ENCODE measurements around the gene GADD45B. TPM values are rescaled to one million over a fixed set of nuclear protein-coding genes. Genes with fewer than 3 reads are reported as not detected.

Gene GADD45B
- total RNA-seq, 2 experiments from 2014 or later: 59.2 to 61.4 TPM

DNA sequence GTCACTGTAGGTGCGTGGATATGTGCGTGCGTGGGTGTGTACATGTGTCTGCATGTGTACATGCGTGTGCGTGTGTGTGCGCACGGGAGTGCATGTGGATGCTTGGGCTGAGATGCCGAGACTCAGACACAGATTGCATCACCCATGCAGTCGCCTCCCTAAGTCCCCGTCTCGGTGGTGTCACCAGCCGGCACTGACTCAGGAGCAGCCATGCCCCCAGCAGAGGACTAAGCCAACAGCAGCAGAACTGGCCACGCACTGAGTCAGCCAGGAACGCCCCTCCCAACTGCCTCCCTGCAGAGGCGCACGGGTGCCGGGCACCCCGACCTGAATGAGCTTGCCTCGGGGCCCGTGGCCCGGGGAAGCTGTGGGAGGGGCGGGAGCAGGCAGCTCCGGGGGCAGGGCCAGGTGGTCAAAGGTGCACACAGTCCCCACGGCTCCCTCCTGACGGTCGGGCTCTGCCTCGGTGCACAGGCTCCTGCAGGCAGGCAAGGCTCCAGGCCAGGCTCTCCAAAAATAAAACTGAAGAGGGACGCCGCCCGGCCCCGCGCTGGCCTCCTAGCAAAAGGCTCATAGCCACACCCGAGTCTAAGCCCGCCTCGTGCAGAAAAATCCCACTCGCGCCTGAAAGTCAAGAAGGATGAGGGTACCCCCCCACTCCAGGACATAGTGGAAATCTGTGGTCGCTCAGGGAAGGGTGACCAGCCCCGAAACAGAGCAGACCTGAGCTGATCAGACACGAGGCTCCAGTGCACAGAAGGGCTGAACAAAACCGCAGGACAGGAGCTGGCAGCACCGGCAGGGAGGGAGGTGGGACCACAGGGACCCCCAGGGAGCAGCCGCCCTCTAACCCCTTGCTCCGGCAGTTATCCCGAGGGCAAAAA lies 49.2 kb downstream of the GADD45B start:
- DNase-seq (no peak), ATAC-seq (no peak)
- CTCF ChIA-PET: no interaction called here
- Mint-ChIP-seq H3K27ac (no peak overlapping the region), H3K4me1 (ENCODE audit: low read depth) (no peaks in the 10 kb centered on the region), H3K4me3 (no peak overlapping the region), H3K36me3 (ENCODE audit: low read depth) (no peaks in the 10 kb centered on the region), H3K9me3 (ENCODE audit: insufficient read depth) (no peaks in the 10 kb centered on the region), H3K27me3 (ENCODE audit: low read depth) (no peaks in the 10 kb centered on the region)
- POLR2A ChIA-PET: interaction anchor here (1.4 kb wide), 1 partner anchor 49 kb away, joined by 3 read pairs; the partner anchor contains the start of gene GADD45B

DNA sequence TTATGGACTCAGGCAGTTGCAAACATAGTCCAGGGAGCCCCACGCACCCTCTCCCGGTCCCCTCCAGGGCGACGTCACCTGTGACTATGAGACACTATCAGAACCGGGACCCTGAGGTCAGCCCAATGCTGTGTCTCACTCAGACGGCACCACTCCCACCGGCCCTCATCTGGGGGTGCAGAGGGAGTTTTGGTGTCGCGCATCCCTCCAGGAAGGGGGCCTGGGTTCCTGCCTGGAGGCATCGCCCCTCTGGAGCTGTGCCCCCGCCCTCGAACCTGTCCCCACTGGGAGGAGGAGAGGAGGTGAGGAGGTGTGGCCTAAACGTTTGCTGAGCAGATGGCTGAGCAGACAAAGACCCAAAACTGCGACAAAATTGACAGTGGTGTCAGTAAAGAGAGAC lies 51.2 kb downstream of the GADD45B start:
- ATAC-seq: no peak
- POLR2A ChIA-PET: no interaction called here
- Mint-ChIP-seq H3K4me1 (ENCODE audit: low read depth) (no peaks in the 10 kb centered on the region), H3K27ac (no peak overlapping the region), H3K9me3 (ENCODE audit: insufficient read depth) (no peaks in the 10 kb centered on the region), H3K27me3 (ENCODE audit: low read depth) (no peaks in the 10 kb centered on the region), H3K36me3 (ENCODE audit: low read depth) (no peaks in the 10 kb centered on the region), H3K4me3 (no peak overlapping the region)
- no peak for DNase-seq
- CTCF ChIA-PET: no interaction called here

DNA sequence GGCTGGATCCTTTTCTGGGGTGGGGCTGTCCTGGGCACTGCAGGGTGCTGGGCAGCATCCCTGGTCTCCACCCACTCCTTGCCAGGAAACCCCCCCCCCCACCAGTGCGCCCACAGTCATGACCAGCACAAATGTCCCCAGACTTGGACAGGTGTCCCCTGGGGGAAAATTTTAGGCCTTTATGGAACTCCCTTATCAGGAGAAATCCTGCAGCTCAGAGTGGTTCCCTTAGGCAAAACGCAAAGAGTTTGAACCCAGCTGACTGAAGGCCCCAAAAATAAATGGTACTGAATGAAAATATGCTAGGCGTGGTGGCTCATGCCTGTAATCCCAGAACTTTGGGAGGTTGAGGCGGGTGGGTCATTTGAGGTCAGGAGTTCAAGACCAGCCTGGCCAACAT lies 51.8 kb downstream of the GADD45B start:
- no peaks in the 10 kb centered on the region for H3K9me3 Mint-ChIP-seq (ENCODE audit: insufficient read depth)
- H3K4me3 Mint-ChIP-seq: no peak overlapping the region
- no peaks in the 10 kb centered on the region for H3K36me3 Mint-ChIP-seq (ENCODE audit: low read depth)
- ATAC-seq (no peak), DNase-seq (no peak)
- H3K27ac Mint-ChIP-seq: no peak overlapping the region
- POLR2A ChIA-PET: no interaction called here
- CTCF ChIA-PET: interaction anchor here (1.3 kb wide), 1 partner anchor 87 kb away, joined by 3 read pairs; no protein-coding TSS in a partner anchor
- no peaks in the 10 kb centered on the region for H3K27me3 Mint-ChIP-seq (ENCODE audit: low read depth)
- peaks cover 3% of the 10 kb centered on the region for H3K4me1 Mint-ChIP-seq (ENCODE audit: low read depth)

Small RNA genes lying within 50 kb of the gene (microRNA-seq; reads per million reads assigned to microRNA genes)
- 4.0 reads per million for gene MIR7108

Other genes starting within 250 kb of the GADD45B start
- gene PLEKHJ1, start 239.8 kb upstream of the GADD45B start, total RNA-seq: 10 to 100 TPM; 78.0 to 79.9 TPM
- gene SF3A2, start 239.3 kb upstream of the GADD45B start, total RNA-seq: 100 to 1,000 TPM; 157 to 163 TPM
- gene AMH, start 226.8 kb upstream of the GADD45B start, total RNA-seq: 10 to 100 TPM; 10.3 to 12.1 TPM
- gene JSRP1, start 219.7 kb upstream of the GADD45B start, total RNA-seq: not detected
- gene PEAK3, start 194.0 kb upstream of the GADD45B start, total RNA-seq: under 1 TPM; 0.16 to 0.34 TPM
- gene LINGO3, start 168.0 kb upstream of the GADD45B start, total RNA-seq: under 1 TPM; 0.66 to 0.76 TPM
- 100 to 1,000 TPM; 144 to 146 TPM for gene LSM7, start 147.5 kb upstream of the GADD45B start, total RNA-seq
- gene SPPL2B, start 147.4 kb upstream of the GADD45B start, total RNA-seq: 10 to 100 TPM; 73.5 to 80.7 TPM
- not detected for gene TMPRSS9, start 115.9 kb upstream of the GADD45B start, total RNA-seq
- 10 to 100 TPM; 75.1 to 80.2 TPM for gene TIMM13, start 48.5 kb upstream of the GADD45B start, total RNA-seq
- gene LMNB2, start 19.2 kb upstream of the GADD45B start, total RNA-seq: 100 to 1,000 TPM; 108 to 119 TPM
- under 1 TPM; 0.08 to 0.13 TPM for gene GNG7, start 226.6 kb downstream of the GADD45B start, total RNA-seq
- gene DIRAS1, start 245.2 kb downstream of the GADD45B start, total RNA-seq: not detected

Data from activated CD8-positive, alpha-beta T cell treated with anti-CD3 and anti-CD28 coated beads, Interleukin-2, amount 10 ng/mL, durations not matched to agents 7 days and 5 days (primary cell).